DOHH2 (cell line): ENCODE data around the gene CDKN1A.

Experiments used
- H3F3A ChIP-seq: fragments of 200-600 bp; sonication (generic), shearing (Covaris generic); 2 replicates; pipeline ENCODE4 v1.6.0; 2016; ENCODE audit warnings: antibody characterized with exemption, mild to moderate bottlenecking; ENCODE audit not compliant: control insufficient read depth, insufficient read depth
- H3K27ac ChIP-seq: fragments of 200-600 bp; sonication (generic); 2 replicates; pipeline ENCODE4 v1.5.1; 2014; ENCODE audit warnings: low read depth, mild to moderate bottlenecking, low read length, moderate library complexity
- H3K27me3 ChIP-seq: fragments of 200-600 bp; sonication (generic); 2 replicates; pipeline ENCODE4 v1.6.1; 2014; ENCODE audit warnings: mild to moderate bottlenecking, low read length, mixed read lengths; ENCODE audit not compliant: control insufficient read depth
- H3K36me3 ChIP-seq: fragments of 200-600 bp; sonication (generic); 2 replicates; pipeline ENCODE4 v1.6.1; 2014; ENCODE audit warnings: mild to moderate bottlenecking, low read length, moderate library complexity, mixed read lengths; ENCODE audit not compliant: control insufficient read depth
- H3K4me1 ChIP-seq: fragments of 200-600 bp; sonication (generic); 2 replicates; pipeline ENCODE4 v1.6.1; 2014; ENCODE audit warnings: mild to moderate bottlenecking, low read length, mixed read lengths; ENCODE audit not compliant: control insufficient read depth
- H3K4me2 ChIP-seq: fragments of 200-600 bp; sonication (generic); 2 replicates; pipeline ENCODE4 v1.6.0; 2014; ENCODE audit warnings: mild to moderate bottlenecking, low read length, moderate library complexity
- H3K4me3 ChIP-seq: fragments of 200-600 bp; sonication (generic); 2 replicates; pipeline ENCODE4 v1.5.1; 2014; ENCODE audit warnings: mild to moderate bottlenecking, low read length, mixed read lengths
- H3K79me2 ChIP-seq: fragments of 200-600 bp; sonication (generic); 2 replicates; pipeline ENCODE4 v1.6.1; 2014; ENCODE audit warnings: mild to moderate bottlenecking, low read length, mixed read lengths; ENCODE audit not compliant: control insufficient read depth
- H3K9me2 ChIP-seq: fragments of 200-600 bp; sonication (generic); replicated peaks from 2 replicates; pipeline ENCODE4 v1.6.1; 2014; ENCODE audit warnings: mild to moderate bottlenecking, low read length, mixed read lengths; ENCODE audit not compliant: control insufficient read depth
- H3K9me3 ChIP-seq: fragments of 200-600 bp; sonication (generic); 2 replicates; pipeline ENCODE4 v1.6.1; 2014; ENCODE audit warnings: antibody characterized with exemption, low read length, mixed read lengths; ENCODE audit not compliant: control insufficient read depth, insufficient read depth
- H4K20me1 ChIP-seq: fragments of 200-600 bp; sonication (generic); 2 replicates; pipeline ENCODE4 v1.6.0; 2014; ENCODE audit warnings: low read depth, mild to moderate bottlenecking, antibody characterized with exemption, low read length, moderate library complexity; ENCODE audit not compliant: control insufficient read depth, insufficient read depth
- EZH2phosphoT487 ChIP-seq: fragments of 200-600 bp; sonication (generic); IDR thresholded peaks from 2 replicates; pipeline ENCODE4 v1.6.1; 2017; ENCODE audit warnings: borderline replicate concordance, mild to moderate bottlenecking, antibody characterized with exemption, low read length, moderate library complexity, mixed read lengths
- TF ChIP-seq, protein P1 (sequence below): fragments of 200-600 bp; sonication (generic); IDR thresholded peaks from one replicate; pipeline ENCODE4 v1.5.1; 2014; ENCODE audit warnings: antibody characterized with exemption, mild to moderate bottlenecking, low read depth, low read length; ENCODE audit not compliant: poor library complexity, severe bottlenecking

The CDKN1A gene

DNA sequence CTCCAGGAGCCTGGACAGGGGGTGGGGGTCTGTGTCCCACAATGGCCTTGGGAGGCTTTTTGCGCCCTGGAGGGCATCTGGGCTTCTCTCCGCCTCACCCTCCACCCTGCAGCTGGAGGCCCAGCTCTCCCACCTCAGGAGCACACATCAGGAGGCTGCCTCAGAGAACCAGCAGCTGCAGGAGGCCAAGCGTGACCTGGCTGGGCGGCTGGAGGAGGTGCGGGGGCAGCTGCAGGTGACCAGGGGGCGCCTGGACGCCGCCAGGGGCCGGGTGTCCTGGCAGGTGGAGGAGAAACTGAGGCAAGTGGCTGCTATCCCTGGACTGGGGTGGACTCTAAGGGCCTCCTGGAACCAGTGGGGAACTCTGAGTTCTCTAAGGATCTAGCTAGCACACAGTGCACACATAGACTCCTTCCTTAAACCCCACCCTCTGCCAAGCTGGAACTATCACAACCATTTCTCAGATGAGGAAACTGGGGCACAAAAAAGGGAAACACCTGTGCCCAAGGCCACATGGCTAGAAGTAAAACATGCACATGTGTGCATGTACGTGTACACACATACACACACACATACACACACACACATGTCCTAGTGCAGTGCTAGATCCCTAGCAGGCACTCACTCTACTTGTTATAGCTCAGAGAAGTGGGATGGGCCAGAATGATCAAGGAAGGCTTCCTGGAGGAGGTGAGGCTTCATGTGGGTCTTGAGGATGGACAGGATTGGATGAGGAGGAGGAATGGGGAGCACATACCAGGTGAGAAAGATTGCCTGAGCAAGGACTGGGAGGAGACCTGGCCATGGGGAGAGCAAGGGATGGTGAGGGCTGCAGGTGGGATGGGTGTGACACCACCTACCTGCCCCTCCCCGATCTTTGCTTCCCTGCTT, 42.0 kb downstream of the CDKN1A start:
- Histone ChIP-seq H3K79me2 (no peaks in the 10 kb centered on the region), H3K9me3 (no peaks in the 10 kb centered on the region), H3K27ac (no peak overlapping the region), H3K4me2 (peak overlapping the region; percentile 36), H3K9me2 (no peaks in the 10 kb centered on the region), H3K4me1 (peaks cover 24% of the 10 kb centered on the region), H3K4me3 (no peak overlapping the region), H3K36me3 (no peaks in the 10 kb centered on the region), H4K20me1 (no peaks in the 10 kb centered on the region), H3F3A (no peaks in the 10 kb centered on the region), H3K27me3 (no peaks in the 10 kb centered on the region)
- TF ChIP-seq, protein P1, sequence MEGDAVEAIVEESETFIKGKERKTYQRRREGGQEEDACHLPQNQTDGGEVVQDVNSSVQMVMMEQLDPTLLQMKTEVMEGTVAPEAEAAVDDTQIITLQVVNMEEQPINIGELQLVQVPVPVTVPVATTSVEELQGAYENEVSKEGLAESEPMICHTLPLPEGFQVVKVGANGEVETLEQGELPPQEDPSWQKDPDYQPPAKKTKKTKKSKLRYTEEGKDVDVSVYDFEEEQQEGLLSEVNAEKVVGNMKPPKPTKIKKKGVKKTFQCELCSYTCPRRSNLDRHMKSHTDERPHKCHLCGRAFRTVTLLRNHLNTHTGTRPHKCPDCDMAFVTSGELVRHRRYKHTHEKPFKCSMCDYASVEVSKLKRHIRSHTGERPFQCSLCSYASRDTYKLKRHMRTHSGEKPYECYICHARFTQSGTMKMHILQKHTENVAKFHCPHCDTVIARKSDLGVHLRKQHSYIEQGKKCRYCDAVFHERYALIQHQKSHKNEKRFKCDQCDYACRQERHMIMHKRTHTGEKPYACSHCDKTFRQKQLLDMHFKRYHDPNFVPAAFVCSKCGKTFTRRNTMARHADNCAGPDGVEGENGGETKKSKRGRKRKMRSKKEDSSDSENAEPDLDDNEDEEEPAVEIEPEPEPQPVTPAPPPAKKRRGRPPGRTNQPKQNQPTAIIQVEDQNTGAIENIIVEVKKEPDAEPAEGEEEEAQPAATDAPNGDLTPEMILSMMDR: no peak
- no peak for TF ChIP-seq EZH2phosphoT487

DNA sequence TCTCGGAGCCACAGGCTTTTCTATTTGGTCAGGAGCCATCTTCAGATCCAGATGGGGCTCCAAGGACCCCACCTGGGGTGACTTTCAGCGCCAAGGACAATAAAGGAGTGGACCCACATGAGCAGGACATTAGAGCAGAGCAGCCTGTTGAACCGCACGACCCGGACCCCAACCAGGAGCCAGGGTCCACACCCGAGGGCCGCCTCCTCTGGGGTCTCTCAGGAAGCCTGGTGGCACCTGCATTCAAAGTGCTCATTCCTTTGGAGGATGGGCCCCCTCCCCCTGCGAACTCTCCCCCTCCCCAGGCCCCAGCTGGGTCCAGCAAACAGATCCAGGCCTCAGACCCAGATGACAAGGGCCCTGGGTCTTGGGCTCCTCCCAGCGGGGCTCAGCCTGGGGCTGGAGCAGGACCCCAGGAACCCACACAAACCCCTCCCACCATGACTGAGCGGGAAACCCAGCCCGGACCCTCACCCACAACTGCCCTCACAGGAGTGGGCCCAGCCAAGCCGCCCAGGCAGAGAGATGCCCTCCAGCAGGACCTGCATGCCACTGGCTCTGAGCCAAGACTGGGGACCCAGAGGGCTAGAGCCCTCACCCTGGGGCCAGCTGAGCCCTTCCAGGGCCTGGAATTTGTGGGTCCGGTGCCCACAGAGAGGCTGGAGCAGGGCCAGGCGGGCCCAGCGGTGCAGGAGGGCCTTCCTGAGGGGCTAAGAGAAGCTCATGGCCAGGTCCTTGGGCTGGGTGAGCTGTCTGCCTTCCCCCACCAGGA, 43.0 kb downstream of the CDKN1A start:
- Histone ChIP-seq H3F3A (no peaks in the 10 kb centered on the region), H3K27ac (no peak overlapping the region), H4K20me1 (no peaks in the 10 kb centered on the region), H3K4me1 (peaks cover 27% of the 10 kb centered on the region), H3K36me3 (no peaks in the 10 kb centered on the region), H3K4me2 (no peak overlapping the region), H3K4me3 (no peak overlapping the region), H3K79me2 (no peaks in the 10 kb centered on the region), H3K9me2 (no peaks in the 10 kb centered on the region), H3K27me3 (no peaks in the 10 kb centered on the region), H3K9me3 (no peaks in the 10 kb centered on the region)
- TF ChIP-seq, protein P1: no peak
- no peak for TF ChIP-seq EZH2phosphoT487

DNA sequence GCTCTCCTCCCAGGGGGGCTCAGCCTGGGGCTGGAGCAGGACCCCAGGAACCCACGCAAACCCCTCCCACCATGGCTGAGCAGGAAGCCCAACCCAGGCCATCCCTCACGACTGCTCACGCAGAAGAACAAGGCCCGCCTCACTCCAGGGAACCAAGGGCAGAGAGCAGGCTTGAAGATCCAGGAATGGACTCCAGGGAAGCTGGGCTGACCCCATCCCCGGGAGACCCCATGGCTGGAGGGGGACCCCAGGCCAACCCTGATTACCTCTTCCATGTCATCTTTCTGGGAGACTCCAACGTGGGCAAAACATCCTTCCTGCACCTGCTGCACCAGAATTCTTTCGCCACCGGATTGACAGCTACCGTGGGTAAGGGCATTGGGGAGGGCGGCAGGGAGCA, 43.9 kb downstream of the CDKN1A start:
- no peaks in the 10 kb centered on the region for H3K9me3 ChIP-seq
- H3K4me1 ChIP-seq: peaks cover 27% of the 10 kb centered on the region
- no peak for TF ChIP-seq EZH2phosphoT487
- TF ChIP-seq, protein P1: no peak
- no peak overlapping the region for H3K4me2 ChIP-seq
- H3F3A ChIP-seq: no peaks in the 10 kb centered on the region
- no peaks in the 10 kb centered on the region for H3K36me3 ChIP-seq
- no peaks in the 10 kb centered on the region for H4K20me1 ChIP-seq
- no peaks in the 10 kb centered on the region for H3K27me3 ChIP-seq
- H3K79me2 ChIP-seq: no peaks in the 10 kb centered on the region
- H3K9me2 ChIP-seq: no peaks in the 10 kb centered on the region
- H3K4me3 ChIP-seq: no peak overlapping the region
- no peak overlapping the region for H3K27ac ChIP-seq
